Measurements from ENCODE around the gene C9orf85.
A peak's percentile ranks its signal among the peaks of the same experiment; 100 is the strongest.

Gene C9orf85

DNA sequence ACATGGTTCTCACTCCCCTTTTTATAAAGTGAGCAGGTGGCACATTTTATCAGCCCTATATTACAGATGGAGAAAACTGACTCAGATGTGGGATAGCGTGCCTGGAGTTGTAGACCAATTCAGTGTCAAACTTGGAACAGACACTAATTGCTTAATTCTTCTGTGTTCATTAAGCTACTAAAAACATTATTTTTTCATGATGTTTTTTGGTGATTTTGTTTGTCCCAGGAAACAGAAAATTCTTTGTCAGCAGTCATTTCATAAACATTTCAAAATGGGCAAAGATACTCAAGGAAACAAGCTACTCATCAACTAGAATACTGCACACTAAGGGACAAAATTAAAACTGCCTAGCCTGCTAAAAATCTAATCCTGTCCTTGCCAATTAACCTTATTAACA lies 2.6 kb upstream of the C9orf85 start:
- DNase-seq = no peak

DNA sequence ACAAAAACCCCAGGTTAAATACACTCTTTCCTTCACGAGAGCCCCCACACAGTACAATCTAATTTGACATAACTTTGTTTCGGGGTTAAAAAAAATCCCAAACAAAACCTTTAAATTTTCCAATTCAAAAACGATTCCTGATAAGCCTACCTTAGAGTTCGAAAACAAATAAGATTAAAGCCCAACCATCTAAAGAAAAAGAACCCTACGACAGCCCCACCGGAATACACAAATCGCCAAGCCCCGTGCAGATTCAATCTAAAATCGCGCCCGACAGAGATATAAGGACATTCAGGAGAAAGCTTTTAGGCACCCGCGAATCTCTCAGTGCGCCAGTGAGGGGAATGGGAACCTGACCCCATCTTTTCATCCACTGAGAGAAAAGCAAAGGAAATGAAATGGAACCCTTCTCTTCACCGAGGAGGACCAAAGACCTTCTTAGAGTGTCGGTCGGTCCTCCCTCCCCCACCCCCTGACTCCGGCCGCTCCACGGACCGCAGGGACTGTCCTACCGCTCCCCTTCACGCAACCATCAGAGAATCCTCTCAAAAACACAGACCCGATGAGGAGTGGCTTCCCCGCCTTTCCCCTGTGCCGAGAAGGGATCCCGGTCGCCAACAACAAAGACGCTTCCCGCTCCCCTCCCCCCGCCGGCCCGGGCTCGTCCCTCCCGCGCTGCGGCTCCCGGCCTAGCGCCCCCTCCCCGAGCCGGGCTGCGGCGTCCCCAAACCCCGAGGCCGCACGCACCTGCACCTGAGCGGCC lies 1.4 kb upstream of the C9orf85 start:
- peak; percentile 11 for DNase-seq

DNA sequence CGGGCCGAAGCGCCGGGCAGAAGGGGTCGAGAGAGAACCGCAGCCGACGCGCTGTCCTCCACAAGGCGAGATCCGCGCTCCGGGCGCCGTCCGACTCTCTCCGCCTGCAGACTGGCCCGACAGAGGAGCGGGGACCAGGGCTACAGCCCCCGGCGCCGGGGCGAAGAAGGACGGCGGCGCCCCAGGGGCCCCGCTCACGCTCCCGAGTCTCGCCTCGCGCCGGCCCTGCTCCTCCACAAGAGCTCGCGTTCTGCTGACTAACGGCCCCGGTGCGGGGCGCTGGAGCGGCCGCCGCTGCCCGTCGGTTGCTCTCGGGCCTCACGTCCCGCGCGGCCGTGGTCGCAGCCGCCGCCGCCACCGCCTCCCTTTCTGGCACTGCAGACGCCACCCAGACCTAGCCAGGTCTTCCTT lies 784 bp upstream of the C9orf85 start:
- no peak for DNase-seq

DNA sequence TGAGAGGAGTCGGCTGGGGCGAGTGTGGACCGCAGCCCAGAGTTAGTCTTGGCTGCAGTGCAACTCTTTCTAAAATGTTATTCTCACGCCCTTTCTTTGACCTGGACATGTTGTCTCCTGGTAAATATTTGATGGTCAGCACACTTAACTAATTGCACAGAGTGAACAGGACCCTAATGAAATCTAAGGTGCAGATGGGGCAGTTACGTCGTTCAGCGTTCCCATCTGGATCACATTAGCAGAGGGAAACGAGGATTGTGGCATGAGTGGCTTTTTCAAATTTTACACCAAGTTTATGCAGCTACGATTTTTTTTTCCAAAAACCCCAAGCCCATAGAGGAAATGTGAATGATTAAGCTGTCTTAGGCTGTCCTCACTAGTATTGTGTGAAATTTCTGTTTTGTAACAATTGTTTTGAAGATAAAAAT lies 483 bp downstream of the C9orf85 start:
- no peak for DNase-seq

DNA sequence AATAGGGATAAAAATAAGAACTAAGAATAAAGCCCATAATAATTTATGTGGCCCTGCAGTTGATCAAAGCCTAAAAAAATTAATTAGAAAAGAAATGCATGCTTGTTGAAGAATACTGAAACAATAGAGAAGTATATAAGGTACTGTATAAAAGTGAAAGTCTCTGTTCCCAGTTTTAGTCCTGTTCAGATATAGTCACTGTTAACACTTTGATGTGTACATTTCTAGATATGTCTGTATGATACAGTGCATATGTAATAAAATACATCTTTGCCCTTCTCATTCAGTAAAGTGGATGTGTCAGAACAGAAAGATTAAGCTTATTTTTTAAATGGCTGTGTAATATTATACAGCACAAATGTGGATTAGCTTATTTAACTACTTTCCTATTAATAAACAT lies 4.1 kb downstream of the C9orf85 start:
- DNase-seq = no peak

DNA sequence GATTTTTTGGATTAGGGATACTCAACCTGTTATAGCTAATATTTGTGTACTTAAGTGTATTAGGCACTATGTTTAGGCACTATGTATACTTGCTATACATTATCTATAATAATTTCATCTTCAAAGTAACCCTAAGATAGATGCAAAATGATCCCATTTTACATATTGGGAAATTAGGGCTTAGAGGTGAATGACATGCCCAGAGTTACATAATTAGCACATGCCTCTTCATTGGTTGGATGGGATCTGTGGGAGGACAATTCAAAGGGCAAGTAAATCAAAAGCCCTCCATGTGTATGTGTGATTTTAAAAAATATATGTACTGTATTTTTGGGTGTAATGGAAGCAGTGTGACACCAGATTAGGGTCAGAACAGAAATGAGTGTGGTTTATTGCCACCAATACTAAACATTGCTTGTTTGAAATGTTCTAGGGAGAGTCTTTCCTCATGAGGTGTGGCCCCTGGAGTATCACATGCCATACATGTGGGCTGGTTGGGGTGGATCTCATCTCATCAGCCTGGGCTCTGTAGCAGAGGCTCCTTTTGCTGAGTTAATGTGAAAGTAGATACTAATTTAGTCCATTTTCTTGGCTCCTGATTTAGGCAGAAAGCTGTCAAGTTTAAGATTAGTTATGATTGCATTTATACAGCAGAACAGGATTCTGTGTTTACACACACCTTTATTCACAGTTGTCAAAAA lies 5.5 kb downstream of the C9orf85 start:
- DNase-seq = no peak

DNA sequence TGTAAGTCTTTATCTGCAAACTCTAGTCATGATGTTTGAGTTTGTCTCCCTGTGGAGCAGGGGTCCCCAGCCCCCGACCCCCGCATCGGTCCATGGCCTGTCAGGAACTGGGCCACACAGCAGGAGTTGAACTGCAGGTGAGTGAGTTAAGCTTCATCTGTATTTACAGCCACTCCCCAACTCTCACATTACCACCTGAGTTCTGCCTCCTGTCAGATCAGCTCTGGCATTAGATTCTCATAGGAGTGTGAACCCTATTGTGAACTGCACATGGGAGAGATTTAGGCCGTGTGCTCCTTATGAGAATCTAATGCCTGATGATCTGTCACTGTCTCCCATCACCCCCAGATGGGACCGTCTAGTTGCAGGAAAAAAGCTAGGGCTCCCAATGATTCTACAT lies 7.0 kb downstream of the C9orf85 start:
- DNase-seq = no peak

DNA sequence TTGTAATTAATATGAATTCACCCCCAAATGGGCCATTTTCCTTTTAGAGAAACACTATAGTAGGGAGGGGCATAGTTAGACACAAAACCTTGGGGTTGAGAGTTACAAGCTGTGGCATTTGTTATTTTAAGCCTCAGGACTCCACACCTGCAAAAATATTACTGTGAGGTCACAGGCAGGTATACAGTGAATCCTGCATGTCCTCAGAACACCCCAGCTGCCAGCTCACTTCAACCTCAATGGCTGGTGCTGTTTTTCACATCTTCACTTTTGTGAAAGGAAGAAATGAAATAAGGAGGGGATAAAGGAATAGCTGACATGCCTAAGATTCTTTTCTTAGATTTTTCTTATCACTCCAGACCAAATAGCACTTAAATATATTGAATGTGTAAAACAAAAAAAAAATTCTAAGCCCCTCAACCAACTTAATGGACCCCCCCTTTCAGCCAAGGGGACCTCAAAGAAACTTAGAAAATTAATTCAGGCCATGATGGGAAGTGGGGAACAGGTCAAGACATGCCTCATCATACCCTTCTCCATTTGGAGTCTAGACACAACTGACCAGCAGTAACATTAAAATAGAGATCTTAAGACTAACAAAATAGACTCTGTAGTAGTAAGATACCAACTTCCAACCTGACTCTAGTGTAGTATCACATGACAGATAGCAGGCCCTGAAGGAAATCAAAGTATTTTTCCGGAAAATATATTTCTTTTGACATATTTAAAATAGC lies 9.2 kb downstream of the C9orf85 start:
- no peak for DNase-seq

DNA sequence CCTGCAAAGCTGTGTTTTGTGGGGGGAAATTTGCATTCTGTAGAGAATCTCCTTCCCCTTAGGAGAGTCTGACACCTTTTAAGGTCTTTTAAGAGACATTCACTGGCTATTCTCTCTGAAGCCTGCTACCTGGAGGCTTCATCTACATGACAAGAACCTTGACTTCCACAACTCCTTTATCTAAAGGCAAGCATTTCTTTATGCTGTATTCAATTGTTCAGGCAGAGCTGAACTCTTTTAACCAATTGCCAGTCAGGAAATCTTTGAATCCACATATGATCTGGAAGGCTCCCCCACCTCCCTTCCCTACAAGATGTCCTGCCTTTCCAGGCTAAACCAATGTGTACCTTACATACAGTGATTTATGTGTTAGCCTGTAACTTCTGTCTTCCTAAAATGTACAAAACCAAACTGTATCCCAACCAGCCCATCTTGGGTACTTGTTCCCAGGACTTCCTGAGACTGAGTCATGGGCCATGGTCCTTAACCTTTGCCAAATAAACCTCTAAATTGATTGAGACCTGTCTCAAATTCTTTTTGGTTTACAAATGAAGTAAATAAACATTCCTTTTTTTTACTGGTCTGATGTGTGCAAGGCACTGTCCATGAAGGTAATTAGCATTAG lies 9.9 kb downstream of the C9orf85 start:
- no peak for DNase-seq

DNA sequence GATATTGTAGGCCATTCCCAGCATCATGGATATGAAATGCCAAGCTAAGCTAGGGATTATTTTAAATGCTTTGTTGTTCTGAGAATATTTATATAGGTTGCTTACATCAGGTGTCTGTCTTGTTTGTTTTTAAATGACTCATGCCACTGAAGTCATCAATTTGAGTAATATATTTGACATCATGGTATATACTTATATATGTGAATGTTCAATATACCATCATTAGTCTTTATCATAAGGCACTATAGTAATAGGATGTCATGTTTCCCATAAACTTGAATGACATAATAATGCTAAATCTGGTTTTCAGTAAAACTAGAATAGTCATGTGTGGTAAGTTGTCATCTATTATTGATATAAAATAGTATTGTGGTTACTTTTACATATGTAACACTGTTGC lies 13.1 kb downstream of the C9orf85 start:
- no peak for DNase-seq

DNA sequence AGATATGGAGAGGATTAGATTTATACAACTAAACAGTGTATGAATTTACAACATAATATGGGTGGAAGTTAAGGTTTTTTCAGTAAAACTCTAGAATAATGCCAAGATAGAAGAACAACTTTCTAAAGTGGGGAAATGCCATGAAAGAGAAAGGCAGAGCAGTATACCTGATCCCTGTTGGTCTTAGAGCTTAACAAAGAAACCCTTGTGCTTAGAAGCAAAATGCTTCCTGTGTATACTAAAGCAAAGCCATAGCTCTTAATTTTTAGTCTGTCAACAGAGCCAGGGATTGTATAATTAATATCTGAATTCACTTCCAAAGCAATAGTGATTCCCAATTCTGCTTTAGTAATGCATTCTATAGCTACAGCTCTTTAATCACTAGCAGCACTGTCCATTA lies 14.4 kb downstream of the C9orf85 start:
- DNase-seq = no peak

DNA sequence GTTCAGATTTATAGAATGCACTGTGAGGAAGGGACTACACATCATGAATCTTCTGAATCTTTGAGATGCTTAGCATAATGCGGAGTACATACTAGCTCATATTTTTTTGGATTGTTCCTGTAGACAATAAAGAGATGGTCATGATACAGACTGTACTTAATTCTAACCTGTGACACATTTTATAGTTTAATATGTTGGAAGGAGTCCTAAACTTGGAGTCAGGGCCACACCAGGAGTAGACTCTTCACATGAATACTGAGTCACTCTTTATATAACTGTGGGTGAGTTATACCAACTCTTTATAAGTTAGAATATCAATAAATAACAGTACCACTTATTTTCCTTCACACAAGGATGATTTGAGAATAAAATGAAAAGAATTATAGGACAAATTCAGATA lies 16.9 kb downstream of the C9orf85 start:
- DNase-seq = no peak

DNA sequence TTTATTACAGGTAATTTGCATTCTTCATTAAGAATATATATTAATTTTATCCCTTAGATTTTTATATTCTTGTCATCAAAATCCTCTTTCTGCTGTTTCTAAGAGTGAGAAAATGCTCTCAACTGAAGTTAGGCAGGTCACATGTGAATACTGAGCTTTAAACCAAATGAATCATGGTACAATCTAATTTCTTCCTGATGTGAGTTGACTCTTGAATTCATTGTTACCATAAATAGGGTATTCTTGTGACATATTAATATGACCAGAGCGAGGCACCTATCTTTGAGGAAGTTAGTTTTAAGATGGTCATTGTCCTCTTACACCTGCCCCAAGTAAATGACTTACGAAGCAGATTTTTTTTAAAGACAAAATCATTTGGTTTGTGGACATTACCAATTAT lies 17.4 kb downstream of the C9orf85 start:
- no peak for DNase-seq

DNA sequence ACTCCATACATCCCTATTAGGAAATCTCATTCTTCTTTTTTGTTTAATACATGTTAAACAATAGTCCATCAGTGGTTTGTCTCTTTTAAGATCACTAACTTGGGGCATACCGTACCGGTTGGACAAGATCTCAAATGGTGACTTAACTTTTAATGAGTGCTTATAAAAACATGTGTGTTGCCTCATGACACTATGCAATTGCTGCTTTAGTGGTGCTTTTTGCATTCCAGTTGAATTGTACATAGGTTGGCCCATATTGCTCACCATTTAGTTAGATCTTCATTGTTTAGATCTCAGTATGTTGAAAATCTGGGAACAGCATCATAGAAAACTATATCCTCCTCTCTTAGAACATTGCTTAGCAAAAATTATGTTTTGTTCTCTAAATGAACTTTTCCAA lies 17.8 kb downstream of the C9orf85 start:
- DNase-seq = no peak

DNA sequence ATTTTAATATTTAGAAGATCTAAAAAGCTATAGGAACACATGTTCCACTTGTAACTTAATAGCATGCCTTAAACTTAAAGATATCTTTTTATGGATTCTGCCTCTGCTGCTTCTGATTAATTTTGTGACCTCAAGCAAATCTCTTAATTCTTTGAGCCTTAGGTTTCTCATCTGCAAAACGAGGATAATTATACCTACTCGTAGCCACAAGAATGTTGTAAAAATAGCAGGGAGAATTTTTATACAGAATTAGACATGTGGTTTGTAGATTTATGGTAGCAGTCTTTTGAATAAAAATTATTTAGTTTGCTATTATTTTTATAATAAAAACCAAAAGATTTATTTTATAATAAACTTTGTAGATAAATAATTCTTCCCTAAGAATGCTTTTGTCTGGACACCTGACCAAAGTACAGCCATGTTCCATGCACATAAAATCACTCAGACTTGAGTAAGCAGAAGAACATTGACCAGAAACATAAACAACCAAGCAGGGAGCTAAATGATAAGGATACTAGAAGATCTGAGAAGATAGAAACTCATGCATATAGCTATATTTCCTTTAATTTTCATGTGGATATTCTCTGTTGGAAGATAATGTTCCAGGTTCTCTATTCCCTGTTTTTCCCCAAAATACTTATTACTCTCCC lies 18.5 kb downstream of the C9orf85 start:
- no peak for DNase-seq

DNA sequence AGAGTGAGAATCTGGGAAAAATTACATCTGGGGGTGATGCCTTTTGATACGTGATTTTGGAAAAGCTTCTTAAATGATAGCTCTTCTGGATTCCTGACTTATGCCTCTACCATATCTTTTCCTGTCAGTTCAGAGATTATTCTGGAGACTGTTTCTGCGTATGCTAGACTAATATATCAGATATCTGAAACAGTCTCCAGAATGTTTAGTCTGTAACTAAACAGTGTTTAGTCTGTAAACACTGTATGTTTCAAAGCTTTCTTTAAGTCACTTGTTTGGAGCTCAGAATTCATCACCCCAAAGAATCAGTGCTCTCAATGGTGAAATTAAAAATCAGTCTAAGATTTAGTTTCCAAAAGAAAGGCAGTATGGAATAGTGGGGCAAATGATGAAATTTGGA lies 19.7 kb downstream of the C9orf85 start:
- no peak for DNase-seq

DNA sequence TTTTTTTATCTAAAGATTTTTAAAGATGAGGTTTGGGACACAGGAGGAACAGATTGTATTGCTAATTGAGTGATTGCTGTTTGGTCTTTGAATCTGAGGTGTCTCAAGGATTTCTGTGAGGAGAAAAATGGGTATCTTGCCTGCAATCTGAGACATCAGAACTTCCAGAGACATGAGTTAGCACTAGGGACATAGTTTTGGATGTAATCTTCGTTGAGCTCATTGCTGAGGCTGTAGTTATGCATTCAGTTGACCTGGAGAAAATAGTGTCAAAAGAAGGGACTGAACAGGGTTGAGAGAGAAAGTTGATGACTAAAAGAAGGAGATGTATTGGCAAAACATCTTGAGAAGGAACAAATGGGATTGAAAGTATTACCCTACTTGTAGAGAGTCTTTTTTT lies 24.6 kb downstream of the C9orf85 start:
- no peak for DNase-seq

DNA sequence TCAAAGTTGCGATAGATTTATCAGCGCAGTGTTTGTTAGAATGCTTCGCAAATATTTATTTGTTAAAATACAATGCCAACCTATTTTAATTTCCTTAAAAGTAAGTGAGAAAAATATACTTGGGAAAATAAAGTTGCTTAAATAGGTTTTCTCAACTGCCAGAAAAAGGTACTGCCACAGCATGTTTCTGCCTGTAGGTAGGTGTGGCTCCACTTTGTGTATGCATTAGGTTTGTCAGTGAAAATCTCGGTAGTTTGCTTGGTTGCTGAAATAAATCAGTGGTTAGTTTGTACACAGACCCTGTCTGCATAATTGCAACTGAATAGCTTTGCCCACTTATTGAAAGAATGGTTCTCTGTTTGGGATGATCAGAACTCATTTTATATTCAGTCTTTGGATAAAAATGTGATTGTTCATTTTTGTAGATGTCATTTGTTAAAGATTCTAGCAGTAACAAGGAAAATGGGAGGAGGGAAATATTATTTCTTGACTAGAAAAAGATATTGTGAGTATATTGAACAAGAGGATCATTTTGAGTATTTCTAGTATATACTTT lies 25.7 kb downstream of the C9orf85 start:
- no peak for DNase-seq

DNA sequence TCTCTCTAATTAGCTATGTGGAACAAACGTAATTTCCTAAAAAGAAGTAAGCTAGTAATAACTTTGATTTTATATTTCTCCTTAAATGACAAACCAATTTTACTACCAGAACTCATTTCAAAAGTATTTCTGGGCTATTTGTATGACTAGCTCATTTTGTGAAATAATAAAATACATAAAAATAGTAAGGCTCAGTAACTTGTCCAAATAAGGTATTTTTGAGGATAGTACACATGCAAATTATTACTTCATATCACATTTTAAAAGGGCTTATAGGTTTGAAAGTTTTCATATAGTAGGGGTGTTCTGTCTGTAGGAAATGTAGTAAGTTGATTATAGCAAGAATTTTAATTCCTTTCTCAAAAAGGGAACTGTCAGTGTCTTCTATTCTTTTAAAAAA lies 26.5 kb downstream of the C9orf85 start:
- no peak for DNase-seq

DNA sequence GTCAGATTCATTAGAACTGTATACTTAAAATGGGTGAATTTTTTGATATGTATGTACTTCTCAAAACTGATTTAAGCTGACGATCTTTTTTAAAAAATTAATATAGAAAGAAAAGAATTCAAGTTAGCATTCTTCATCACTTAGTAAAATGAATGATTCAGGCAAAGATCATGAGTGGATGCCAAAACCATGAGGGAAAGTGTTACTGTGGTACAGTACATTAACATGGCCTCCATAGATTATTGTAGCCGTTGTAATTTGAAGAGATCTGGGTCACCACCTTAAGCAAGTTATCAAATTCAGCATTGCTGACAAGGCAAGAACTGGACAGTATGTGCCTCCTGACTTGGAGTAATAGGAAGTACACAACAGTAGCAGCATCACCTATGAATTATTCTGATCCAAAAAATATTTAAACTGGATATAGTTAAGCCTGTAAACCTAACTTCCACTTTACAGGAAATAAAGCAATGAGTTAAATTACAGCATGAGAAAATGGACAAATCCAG lies 29.7 kb downstream of the C9orf85 start:
- DNase-seq = no peak

DNA sequence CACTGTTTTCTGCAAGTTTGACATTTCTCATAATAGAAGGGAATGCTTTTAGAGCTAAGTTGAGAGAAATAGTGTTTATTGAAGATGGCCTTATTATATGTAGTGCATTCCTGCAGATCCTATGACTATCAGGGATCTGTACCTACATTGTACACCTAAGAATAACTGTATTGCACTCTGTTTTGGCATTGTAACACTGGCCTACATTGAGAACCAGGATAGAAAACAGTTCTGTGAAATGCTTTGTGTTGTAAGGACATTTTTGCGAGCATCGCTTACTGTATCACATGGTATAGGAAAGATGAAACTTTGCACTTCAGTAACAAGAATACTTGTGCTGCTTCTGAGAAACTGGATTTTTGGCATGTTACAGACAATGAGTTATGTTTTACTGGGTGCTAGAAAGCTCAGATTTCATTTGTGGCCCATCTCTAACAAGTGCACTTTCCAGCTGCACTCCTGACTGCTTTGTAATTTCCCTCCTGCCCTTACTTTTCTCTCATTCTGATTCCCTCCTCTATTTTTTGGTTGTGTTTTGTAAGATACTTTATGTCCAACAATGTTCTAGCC lies 30.6 kb downstream of the C9orf85 start:
- no peak for DNase-seq

DNA sequence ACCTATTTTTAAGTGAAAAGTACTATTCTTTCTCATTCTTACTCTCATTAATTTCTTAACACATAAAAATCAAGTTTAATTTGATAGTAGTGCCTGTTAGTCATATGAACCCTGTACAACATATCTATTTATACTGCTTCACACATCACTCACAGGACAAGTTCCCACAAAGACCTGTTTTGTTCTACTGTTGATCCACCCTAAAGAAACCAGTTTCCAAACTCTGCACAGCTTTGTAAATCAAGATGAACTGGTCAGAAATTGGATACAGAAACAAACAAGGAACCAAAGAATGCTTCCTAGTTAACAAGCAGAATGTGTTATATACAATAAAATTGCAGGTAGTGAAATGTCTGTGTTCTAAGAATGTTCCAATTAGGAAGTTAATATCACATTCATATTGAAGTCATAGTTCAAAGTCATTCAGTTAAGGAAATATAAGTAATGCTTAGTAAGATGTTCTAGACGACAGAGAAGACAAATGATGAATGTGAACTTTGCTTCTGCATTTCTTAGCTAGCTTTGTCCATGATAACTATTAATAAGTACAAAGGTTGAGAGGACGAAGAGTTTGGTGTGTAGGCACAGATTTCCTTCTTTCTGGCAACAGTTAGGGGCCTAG lies 33.4 kb downstream of the C9orf85 start:
- DNase-seq = no peak

Data from DMS153 (cell line).